Measurements from ENCODE around the gene SZRD1.

The SZRD1 gene

DNA sequence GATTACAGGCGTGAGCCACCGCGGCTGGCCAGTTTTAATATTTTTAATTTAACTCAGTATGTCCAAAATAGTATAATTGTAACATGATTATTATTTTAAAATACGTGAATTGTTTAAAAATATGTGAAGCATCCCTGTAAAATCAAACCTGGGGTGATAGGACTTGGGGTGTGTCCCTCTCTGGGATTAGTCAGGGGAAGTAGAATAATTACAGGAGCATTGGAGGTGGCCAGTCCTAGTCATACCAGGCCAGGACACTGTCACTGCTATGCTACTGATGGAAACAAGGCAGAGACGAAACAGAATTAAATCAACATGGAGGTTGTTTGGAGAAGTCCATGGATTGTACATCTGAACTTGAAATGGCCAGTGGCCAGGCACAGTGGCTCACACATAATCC is 16.8 kb downstream of the SZRD1 start:
- TF ChIP-seq EZH2phosphoT487 (IDR thresholded peaks at IDR 0.05; ENCODE audit: borderline replicate concordance): no peak
- TF ChIP-seq, protein P1, sequence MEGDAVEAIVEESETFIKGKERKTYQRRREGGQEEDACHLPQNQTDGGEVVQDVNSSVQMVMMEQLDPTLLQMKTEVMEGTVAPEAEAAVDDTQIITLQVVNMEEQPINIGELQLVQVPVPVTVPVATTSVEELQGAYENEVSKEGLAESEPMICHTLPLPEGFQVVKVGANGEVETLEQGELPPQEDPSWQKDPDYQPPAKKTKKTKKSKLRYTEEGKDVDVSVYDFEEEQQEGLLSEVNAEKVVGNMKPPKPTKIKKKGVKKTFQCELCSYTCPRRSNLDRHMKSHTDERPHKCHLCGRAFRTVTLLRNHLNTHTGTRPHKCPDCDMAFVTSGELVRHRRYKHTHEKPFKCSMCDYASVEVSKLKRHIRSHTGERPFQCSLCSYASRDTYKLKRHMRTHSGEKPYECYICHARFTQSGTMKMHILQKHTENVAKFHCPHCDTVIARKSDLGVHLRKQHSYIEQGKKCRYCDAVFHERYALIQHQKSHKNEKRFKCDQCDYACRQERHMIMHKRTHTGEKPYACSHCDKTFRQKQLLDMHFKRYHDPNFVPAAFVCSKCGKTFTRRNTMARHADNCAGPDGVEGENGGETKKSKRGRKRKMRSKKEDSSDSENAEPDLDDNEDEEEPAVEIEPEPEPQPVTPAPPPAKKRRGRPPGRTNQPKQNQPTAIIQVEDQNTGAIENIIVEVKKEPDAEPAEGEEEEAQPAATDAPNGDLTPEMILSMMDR (conservative IDR thresholded peaks at IDR 0.05; ENCODE audit: low read length): no peak
- H4K20me1 ChIP-seq (ENCODE audit: insufficient read depth, low read length, poor library complexity, severe bottlenecking): peaks cover 59% of the 10 kb centered on the region

DNA sequence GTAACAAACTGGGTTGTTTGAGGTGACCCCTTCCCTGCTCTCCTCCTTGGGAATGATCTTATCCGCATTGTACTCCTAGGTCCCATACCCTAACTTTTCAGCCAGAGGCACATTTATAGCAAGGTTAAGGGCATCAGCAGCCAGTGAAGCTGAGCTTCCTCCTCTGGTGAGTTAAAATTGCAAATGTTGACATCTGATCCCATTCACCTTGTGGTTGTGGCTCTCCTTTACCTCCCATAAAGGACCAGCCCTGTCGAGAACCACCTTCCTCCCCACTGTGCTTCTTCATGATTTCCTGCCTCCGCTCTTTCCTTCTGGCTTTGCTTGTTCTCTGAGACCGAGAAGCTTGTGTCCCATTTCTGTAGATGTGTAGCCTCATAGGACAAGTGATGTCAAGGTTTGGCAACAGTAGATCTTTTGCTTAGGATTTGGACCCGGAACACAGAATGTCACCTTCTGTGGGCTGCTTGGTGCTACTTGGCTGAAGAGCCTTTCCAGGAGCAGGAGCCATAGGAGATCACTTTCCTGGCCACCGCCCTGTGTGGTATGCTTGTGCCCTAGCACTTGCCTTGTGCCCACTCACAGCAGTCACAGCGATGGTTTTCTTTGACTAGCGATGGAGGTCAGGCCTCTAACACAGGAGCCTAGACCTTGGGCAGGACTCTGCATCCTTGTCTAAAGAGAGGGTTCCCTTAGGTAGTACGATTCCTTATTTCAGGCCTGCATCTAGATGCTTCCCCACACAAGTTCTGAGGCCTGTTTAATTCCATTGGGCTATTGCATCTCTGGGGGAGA is 18.8 kb downstream of the SZRD1 start:
- no peak overlapping the region for H3K9ac ChIP-seq (ENCODE audit: low read depth, low read length, poor library complexity, severe bottlenecking)
- no peak for TF ChIP-seq EZH2phosphoT487 (IDR thresholded peaks at IDR 0.05; ENCODE audit: borderline replicate concordance)
- TF ChIP-seq, protein P1 (conservative IDR thresholded peaks at IDR 0.05; ENCODE audit: low read length): no peak
- H4K20me1 ChIP-seq (ENCODE audit: insufficient read depth, low read length, poor library complexity, severe bottlenecking): peaks cover 58% of the 10 kb centered on the region
- no peaks in the 10 kb centered on the region for H3F3A ChIP-seq (ENCODE audit: low read depth)
- no peaks in the 10 kb centered on the region for H3K9me2 ChIP-seq (replicated peaks; ENCODE audit: low read depth, low read length)
- no peaks in the 10 kb centered on the region for H3K27me3 ChIP-seq (ENCODE audit: insufficient read depth, low read length, poor library complexity, severe bottlenecking)
- no peaks in the 10 kb centered on the region for H3K9me3 ChIP-seq (ENCODE audit: insufficient read depth, low read depth, low read length)
- no peak overlapping the region for H2AFZ ChIP-seq (ENCODE audit: low read length)
- H3K4me3 ChIP-seq (ENCODE audit: low read length, poor library complexity, severe bottlenecking): no peak overlapping the region
- no peak overlapping the region for H3K4me2 ChIP-seq (ENCODE audit: low read depth, low read length, poor library complexity, severe bottlenecking)
- peaks cover 95% of the 10 kb centered on the region for H3K79me2 ChIP-seq (ENCODE audit: insufficient read depth, low read length)
- no peaks in the 10 kb centered on the region; the same call in 1 of the 2 replicates for H3K36me3 ChIP-seq (ENCODE audit: insufficient read depth, low read length)
- H3K4me1 ChIP-seq (ENCODE audit: insufficient read depth, low read length, poor library complexity, severe bottlenecking): no peaks in the 10 kb centered on the region

More for the DNA sequence above, 16.8 kb downstream of the SZRD1 start:
- Histone ChIP-seq H3K79me2 (ENCODE audit: insufficient read depth, low read length) (peaks cover 98% of the 10 kb centered on the region), H3K9ac (ENCODE audit: low read depth, low read length, poor library complexity, severe bottlenecking) (no peak overlapping the region), H3K4me3 (ENCODE audit: low read length, poor library complexity, severe bottlenecking) (no peak overlapping the region), H2AFZ (ENCODE audit: low read length) (no peak overlapping the region), H3K4me1 (ENCODE audit: insufficient read depth, low read length, poor library complexity, severe bottlenecking) (no peaks in the 10 kb centered on the region), H3K27me3 (ENCODE audit: insufficient read depth, low read length, poor library complexity, severe bottlenecking) (no peaks in the 10 kb centered on the region), H3K36me3 (ENCODE audit: insufficient read depth, low read length) (no peaks in the 10 kb centered on the region; the same call in 1 of the 2 replicates), H3K4me2 (ENCODE audit: low read depth, low read length, poor library complexity, severe bottlenecking) (no peak overlapping the region), H3F3A (ENCODE audit: low read depth) (no peaks in the 10 kb centered on the region), H3K9me3 (ENCODE audit: insufficient read depth, low read depth, low read length) (no peaks in the 10 kb centered on the region), H3K9me2 (replicated peaks; ENCODE audit: low read depth, low read length) (no peaks in the 10 kb centered on the region)

DNA sequence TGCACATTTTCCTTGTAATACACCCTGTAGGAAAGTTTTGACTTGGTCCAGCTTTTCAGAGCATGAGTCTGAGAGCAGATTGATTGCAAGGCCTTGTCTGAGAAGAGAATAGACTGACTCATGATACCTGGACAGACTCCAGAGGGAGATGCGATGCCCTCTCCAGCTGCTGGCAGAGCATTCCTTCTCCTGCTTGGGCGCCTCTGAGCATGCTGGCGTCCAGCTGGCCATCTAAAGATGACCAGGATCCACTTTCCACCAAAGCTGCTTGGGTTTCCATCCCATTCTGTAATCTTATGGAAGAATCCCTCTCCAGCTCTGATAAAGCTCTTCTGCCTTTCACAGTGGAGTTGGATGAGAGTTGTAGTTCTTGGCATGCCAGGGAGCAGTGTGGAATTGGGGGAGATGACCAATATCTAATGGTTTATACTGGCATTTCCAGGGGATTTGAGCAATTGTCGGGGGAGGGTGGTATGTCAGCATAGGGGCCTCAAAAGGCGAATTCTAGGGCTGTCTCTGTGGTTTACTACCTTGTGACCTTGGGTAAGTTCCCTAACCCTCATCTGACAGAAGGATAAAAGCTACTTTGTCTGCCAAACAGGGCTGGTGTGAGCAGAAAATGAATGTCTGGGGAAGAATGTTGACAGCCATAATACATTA is 19.5 kb downstream of the SZRD1 start:
- TF ChIP-seq EZH2phosphoT487 (IDR thresholded peaks at IDR 0.05; ENCODE audit: borderline replicate concordance): no peak
- TF ChIP-seq, protein P1 (conservative IDR thresholded peaks at IDR 0.05; ENCODE audit: low read length): no peak
- Histone ChIP-seq H3K27me3 (ENCODE audit: insufficient read depth, low read length, poor library complexity, severe bottlenecking) (no peaks in the 10 kb centered on the region), H3K4me2 (ENCODE audit: low read depth, low read length, poor library complexity, severe bottlenecking) (no peak overlapping the region), H3K4me3 (ENCODE audit: low read length, poor library complexity, severe bottlenecking) (no peak overlapping the region), H2AFZ (ENCODE audit: low read length) (no peak overlapping the region), H3K36me3 (ENCODE audit: insufficient read depth, low read length) (no peaks in the 10 kb centered on the region; the same call in 1 of the 2 replicates), H3K9me2 (replicated peaks; ENCODE audit: low read depth, low read length) (no peaks in the 10 kb centered on the region), H3K79me2 (ENCODE audit: insufficient read depth, low read length) (peaks cover 95% of the 10 kb centered on the region), H3F3A (ENCODE audit: low read depth) (no peaks in the 10 kb centered on the region), H4K20me1 (ENCODE audit: insufficient read depth, low read length, poor library complexity, severe bottlenecking) (peaks cover 65% of the 10 kb centered on the region), H3K9me3 (ENCODE audit: insufficient read depth, low read depth, low read length) (no peaks in the 10 kb centered on the region), H3K4me1 (ENCODE audit: insufficient read depth, low read length, poor library complexity, severe bottlenecking) (peaks cover 4% of the 10 kb centered on the region), H3K9ac (ENCODE audit: low read depth, low read length, poor library complexity, severe bottlenecking) (no peak overlapping the region)
